Ramos (cell line): ENCODE data around the gene NAPA.

Experiments
- in situ Hi-C: fragments of 300-500 bp; cut with MboI; formaldehyde crosslinking; loops from one replicate; pipeline ENCODE4 v1.14.3; 2022; ENCODE audit warnings: low sequenced_read_pairs; ENCODE audit not compliant: unreplicated experiment

Gene NAPA

DNA sequence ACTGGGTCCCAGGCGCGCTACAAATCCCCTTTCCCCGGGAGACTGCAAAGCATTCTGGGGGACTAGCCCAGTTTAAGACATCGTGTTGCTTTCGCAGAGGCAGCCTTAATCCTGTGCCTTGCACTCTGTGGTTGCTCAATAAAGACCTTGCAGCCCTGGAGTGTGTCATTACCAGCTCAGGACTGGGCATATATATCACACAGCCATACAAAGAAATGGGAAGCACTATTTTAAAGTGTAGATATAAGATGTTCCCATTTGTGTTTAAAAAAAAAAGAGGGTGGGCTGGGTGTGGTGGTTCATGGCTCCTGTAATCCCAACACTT is 11.1 kb downstream of the NAPA start:
- in situ Hi-C loops = no loop called here

DNA sequence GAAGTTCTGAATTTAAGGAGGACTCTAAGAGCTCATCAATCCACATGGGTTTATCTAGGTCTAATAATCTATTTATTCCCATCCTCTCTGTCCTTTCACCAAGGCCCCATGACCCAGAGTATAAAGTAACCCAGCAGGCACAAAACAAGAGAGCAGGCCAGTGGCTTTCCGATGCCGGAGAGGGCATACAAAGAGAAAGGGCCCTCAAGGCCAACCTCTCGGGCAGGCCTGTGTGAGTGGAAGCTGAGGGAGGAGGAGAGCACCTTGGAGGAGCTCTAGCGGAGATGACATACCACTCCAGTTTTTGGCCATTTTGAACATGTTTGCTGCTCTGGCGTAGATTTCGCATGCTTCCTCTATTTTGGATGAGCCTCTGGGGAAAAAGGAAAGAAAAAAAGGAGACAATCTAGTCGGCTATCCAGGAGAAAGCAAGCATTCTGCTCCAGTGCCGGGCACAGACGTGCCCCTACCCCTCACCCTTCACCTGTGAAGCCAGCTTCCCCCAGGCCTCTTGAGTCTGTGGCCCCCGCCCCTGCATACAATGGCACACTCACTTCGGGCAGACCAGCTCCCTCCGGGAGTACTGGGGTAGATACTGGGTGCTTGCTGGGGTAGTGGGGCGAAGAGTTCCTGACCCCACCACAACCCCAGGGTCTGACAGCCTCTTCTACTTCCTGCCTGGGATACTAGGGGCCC is 11.6 kb downstream of the NAPA start:
- in situ Hi-C loops = no loop called here

DNA sequence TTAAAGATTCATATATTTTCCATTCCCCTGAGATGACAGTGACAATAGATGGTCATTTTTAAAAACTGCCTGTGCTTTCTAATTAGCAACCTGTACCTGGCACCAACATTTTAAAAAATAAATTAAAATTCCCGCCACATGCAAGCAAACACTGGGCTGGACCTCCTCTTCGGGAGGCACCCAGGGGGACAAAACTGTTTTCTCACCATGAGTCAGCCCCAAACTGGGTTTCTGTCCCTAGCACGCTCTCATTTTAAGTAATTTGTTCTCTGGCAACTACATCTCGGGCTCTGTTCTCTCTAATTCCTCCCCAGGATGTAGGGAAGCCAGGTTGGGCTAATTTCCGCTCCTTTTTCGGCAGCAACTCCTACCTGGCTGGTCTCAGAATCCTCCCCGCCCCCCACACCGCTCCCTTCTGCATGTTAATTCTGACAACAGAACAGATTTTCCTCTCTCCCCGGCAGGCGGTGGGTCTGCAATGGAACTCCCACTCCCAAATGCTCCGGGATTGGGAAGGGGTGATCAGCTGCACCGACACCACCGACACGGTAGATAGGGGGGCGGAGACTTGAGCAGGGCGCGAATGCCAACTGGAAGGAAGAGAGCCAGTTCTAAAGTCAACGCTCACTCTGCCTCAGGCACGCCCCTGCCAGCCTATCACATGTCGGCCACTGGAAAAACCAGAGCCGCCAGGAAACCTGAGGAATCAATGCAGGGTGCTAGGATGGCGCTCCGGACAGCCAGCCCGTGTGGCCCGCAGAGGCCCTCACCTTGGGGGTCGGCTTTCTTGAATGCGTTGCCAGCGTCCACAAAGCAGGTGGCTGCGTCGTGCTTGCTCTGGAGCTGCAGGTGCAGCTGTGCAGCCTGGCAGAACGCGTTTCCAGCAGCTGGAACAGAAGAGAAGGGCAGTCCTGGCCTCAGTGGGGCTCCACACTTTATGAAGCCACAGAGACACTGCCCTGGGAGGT is 14.7 kb downstream of the NAPA start:
- in situ Hi-C loops = no loop called here

DNA sequence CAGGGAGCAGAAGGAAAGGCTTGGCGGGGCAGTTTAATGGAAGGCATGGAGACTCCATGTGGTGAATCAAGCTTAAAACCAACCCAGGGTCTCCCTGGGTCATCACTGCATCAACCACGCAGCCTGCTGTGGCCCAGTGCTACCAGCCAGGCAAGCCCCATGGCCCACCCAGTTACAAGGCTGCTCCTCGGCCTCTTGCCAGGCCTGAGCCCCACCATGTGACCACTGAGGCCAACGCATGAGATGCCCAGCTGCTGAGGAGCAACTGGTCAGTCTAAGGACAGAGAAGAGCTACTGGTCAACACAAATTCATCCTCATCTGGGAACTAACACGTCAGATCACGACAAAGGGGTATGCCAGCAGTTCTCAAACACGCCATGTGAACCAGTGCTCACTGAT is 15.5 kb downstream of the NAPA start:
- in situ Hi-C loops = no loop called here

DNA sequence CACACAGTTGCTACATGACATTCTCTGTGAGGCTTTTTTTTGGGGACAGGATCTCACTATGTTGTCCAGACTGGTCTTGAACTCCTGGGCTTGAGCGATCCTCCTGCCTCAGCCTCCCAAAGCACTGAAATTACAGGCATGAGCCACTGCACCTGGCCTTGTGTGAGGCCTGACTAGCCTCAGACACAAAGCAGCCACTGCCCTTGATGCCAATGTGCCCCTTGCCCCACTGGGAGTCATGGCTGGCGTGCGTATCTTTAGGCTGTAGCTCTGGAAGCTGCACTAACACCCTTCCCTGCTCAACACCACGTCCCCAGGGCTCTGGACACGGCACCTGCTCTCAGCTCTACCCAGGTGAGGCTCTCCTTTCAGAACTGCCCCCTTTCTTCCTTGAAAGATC is 16.3 kb downstream of the NAPA start:
- in situ Hi-C loops = no loop called here

DNA sequence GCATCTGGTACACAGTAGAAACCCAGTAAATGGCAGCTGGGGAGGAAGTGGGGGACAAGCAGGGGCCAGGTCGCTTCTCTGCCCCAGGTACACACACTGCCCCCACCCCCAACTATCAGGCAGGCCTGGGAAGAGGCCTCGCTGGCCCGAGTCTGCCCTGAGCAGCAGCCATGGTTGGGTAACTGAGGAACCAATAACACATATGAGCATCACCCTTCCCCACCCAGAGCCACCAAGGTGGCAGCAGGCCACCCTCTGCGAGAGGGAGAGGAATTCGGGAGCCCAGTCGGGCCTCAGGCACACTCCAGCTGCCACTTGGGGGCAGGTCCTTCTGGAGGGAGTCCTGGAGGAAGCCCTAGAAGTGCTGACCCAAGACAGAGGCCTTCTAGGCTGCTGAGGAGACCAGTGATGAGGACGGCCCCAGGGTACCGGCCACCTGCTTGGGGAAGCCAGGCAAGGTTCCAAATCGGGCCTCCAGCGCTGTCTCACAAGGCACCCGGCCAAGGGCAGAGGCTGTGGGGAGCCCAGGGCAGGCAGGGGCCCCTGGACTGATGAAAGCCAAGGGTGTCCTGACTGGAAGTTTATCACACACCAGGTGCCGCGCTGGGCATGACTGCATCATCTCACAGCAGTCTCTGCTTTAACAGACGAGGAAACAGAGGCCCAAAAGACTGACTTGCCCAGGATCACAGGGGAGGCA is 16.9 kb downstream of the NAPA start:
- in situ Hi-C loops = no loop called here

DNA sequence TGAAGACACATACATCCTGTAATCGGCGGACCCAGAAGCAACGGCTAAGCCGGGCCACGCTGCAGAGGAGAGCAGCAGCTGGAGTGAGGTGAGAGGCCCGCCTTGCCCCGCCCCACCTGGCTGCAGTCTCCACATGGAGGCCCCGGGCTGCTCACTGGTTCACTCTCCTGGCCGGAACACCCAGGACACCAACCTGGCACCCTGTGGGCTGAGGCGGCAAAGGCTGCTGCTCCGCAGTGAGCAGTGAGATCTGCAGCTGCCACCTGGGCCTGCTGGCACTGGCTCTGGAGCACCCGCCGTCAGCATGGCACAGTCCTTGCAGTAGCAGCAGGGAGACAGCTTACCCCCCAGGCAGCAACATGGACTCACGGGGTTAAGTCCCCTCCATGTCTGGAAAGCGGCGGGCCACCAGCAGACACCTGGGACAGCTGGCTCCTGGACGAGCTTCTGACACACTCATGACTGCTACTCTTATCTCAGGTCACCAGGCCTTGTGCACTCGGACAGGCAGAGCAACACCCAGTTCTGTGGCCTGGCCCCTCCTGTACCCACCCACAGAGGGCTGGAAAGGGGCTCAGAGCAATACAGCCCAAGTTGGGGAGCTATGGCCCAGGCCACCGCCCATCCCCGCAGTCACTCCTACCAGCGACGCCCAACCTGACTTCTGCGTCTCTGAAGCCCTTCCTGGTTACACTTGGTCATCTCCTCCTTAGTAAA is 17.7 kb downstream of the NAPA start:
- in situ Hi-C loops = no loop called here

DNA sequence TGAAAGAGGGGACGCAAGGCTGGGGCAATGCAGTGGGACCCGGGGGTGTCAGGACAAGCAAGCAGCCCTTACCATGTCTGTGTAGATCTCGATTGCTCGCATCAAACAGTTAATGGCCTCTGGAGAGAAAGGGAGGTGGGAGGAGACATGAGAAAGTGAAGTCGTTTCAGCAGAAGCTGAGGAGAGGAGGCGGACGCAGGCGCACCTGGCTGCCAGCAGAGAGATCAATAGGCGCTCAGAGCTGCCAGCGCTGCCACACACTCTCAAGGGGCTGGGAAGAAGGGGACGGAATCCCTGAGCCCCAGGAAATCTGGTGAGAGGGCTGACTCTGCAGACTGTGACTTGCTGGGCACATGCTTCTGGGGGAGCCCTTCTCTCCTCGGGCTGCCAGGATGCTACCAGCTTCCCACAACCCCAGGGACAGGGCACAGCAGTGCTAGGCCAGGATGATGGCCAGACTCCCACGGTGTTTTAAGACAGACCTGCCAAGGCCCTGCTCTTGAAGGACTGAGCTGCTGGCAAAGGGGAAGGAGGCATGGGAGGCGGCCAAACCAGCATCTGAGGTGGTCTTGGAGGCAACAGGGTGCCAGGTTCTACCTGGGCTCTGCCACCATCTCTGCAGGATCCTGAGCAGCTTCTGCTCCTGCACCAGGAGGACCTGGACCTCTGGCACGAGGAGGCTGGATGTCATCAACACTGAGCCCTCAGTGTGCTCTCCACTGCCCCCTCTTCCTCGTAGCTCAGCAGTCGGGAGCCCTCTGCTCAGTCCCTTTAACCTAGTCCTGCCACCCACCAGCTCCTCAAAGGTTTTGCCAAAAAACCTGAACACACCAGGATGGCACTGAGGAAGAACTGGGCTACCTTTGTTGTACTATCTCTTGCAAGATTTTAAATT is 19.1 kb downstream of the NAPA start:
- in situ Hi-C loops = no loop called here

DNA sequence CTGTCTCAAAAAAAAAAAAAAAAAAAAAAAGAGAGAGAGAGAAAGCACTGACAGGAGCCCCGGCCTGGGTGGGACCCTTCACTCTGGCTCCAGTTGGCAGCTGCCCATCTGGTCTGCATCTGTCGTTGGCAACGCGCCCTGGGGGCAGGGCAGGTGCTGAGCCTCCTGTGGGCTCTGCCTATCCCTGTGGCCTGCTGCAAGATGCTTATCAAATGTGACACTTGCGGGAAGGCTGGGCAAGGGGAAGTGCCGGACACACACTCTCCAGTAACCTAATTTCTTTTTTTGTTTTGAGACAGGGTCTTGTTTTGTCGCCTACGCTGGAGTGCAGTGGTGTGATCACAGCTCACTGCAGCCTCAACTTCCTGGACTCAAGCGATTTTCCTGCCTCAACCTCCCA is 20.1 kb downstream of the NAPA start:
- in situ Hi-C loops = no loop called here

DNA sequence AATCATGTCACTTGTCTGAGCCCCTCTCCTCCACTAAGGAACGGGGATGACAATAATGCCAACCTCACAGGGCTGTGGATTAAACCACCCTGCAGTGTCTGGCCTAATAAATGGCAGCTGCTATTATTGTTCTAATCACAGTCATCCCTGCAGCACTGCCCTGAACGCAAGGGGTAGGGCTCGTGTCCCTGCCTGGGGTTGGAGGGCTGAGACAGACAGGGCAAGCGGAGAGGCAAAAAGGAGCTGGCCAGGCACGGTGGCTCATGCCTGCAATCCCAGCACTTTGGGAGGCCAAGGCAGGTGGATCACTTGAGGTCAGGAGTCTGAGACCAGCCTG is 20.7 kb downstream of the NAPA start:
- in situ Hi-C loops = no loop called here

DNA sequence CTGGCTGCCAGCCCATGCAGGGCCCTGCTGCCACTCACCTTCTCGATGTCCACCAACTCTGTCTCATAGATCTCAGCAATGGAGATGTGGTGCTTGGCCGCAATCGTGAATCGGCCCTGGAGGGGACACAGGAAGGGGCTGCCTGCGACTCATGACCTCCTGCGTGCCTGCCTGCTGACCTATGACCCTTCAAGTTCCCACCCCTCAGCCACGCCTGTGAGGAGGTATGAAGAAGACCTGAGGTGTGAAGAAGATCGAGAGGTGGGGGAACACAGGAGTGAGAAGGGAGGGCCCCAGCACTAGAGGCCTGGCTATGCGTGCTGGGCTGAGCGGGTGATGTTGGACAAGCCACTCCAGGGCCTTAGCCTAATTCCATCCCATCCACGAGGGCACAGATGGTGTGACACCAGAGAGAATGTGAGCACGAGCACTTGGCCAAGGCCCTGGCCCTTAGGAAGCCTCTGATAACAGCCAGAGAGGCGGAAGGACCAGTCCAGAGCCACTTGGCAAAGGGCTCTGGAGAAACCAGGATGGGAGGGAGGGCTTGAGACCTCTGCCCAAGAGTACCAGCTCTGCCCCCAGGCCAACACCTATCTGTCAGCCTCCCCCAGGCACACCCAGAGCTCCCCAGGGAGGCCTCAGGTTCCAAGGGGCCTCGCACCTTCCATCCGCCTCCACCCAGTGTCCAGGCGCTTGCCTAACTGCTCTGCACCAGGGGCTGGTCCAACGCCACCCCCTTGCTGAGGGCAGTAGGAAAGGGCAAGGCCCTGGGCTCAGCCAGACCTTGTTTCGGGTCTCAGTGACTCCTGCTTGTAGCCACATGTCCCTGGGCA is 21.3 kb downstream of the NAPA start:
- in situ Hi-C loops = no loop called here

DNA sequence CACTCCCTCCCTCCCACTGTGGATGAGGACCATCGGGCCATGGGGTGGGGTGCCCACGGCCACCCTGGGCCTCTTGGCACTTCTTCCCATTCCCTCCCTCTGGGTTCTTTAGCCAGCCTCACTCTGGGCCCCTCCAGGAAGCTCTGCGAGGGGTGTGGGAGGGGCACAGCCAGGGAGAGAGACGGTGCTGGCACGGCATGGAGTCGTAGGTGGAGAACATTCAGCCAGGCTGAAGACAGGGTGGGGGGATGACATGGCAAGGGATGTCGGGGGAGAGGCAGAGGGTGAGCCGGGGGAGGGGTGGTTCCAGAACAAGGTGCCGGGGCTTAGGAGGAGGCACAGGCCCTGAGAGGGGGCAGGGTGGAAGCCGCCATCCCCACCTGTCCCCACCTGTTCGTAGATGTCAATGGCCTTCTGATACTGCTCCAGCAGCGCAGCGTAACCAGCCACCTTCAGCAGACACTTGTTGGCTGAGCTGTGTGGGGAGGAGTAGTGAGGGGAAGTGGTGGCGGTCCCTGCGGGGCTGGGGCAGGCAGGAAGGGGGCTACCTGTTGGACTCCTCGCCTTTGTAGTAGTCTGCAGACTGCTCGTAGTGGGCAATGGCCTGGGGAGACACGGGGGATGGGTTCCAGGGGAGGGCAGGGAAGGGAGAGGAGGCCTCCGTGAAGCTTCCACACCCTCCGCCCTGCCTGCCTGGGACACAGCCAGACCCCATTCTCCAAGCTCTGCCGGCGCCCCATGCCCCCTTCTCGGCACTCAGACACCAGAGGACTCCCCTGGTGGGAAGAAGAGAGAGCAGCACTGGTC is 22.1 kb downstream of the NAPA start:
- in situ Hi-C loops = no loop called here

DNA sequence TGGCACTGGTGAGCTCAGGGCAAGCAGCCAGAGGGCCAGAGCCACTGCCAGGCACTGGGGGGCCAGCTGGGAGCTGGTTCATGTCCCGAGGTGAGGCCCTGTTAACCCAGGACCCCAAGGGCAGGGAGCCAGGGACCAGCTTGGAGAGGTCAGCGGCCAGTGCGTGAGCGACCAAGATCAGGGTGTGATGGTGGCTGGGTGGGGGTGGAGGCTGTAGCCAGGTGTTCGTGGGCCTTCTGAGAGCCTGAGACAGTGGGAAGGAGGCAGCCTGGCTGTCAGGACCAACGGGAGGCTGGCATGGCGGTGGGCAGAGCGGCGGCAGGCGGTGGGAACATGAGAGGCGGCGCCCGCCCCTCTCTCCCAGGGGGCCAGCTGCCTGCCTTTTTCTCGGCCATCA is 22.7 kb downstream of the NAPA start:
- in situ Hi-C loops = no loop called here

DNA sequence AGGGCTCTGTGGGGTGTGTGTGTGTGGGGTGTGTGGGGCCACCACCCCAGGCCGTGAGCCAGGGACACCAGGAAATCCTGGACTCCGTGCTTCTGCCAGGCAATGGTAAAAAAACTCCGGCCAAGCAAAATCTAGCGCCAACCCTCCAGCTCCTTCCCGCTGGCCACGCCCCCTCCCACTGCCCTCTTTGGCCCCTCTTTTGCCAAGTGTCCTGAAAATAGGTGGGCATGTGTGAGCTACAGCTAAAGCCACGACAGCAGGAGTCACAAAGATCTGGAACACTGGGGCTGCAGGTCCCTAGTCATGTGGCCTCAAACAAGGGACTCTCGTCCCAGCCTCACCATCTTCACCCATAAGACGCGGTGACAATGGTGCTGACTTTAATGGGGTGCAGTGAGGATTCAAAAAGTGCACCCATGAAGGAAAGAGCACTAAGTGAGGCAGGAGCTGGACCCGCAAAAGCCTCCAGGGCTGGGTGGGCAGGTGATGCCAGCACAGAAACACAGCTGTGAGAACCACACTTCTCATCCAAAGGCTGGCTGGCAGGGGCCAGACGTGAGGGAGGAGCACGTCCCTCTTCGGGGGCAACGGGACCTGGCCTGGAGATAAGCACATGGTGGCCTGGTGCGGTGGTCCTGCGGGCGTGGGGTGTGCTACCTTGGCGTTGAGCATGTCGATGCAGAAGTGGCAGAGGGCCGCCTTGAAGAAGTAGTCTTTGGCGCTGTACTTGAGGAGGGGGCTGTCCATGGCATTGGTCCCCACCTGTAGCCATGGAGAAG is 23.3 kb downstream of the NAPA start:
- in situ Hi-C loops = no loop called here

DNA sequence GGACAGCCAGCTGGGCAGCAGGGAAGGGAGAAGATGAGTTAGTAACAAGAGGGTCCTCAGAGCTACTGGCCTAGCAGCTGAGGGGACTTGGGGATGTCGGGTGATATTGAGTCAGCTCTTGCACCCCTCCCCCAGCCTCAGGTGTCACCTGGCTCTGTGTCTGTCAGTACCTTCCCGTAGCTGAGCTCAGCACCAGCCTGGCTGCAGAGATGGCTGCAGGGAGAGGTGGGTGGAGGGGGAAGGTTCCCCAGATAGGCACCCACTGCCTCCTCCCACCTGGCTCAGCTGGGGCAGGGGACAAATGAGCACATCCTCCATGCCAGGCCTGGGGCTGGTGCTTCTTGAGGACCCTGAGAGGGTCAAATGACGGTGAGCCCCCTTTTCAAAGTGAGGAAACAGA is 24.0 kb downstream of the NAPA start:
- in situ Hi-C loops = no loop called here

DNA sequence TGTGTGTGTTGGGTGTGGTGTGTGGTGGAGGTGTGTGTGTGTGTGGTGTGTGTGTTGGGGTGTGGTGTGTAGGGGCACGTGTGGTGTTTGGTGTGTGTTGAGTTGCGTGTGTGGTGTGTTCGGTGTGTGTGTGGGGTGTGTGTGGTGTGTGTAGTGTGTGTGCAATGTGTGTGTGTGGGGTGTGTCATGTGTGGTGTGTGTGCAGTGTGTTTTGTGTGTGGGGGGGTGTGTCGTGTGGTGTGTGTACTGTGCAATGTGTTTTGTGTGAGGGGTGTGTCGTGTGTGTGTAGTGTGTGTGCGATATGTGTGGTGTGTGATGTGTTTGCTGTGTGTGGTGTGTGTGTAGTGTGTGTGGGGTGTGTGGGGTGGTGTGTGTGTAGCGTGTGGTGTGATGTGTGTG is 24.8 kb downstream of the NAPA start:
- in situ Hi-C loops = no loop called here
